ENCODE data around the gene OR4E2. TPM values are rescaled to one million over a fixed set of nuclear protein-coding genes. Genes with fewer than 3 reads are reported as not detected.

OR4E2 gene
- total RNA-seq: not detected in 2 replicates
- not detected in 2 replicates for polyA plus RNA-seq
- not detected in 2 replicates for polyA plus RNA-seq (2012)
- polyA minus RNA-seq (ENCODE audit: low replicate concordance): 1.6 TPM in 1 of 2 replicates, not detected in the other

- Histone ChIP-seq H3K9ac (ENCODE audit: insufficient read depth, low read length) (no peak within 1 kb of the TSS), H3K4me3 (replicated peaks in 1 of 4; ENCODE audit: control extremely low read depth in 1 of 4, insufficient read depth in 1 of 4, low read depth in 3 of 4, low read length in 4 of 4) (no peak within 1 kb of the TSS), H3K27me3 (ENCODE audit: control insufficient read depth, insufficient read depth, low read length) (no peaks in the 10 kb centered on the region), H4K20me1 (ENCODE audit: control insufficient read depth, extremely low read depth, insufficient read depth, low read length) (no peaks in the 10 kb centered on the region), H2AFZ (ENCODE audit: low read length) (no peak within 1 kb of the TSS), H3K79me2 (ENCODE audit: control insufficient read depth, insufficient read depth, low read length) (no peaks in the 10 kb centered on the region), H3K27ac (ENCODE audit: insufficient read depth, low read length) (no peak within 1 kb of the TSS), H3K9me3 (ENCODE audit: control insufficient read depth, insufficient read depth, low read depth, low read length) (no peaks in the 10 kb centered on the region), H3K4me2 (ENCODE audit: extremely low read depth, insufficient read depth, low read length) (no peak within 1 kb of the TSS), H3K36me3 (ENCODE audit: control insufficient read depth, insufficient read depth, low read length) (no peaks in the 10 kb centered on the region), H3K4me1 (ENCODE audit: control insufficient read depth, extremely low read depth, insufficient read depth, low read length) (no peaks in the 10 kb centered on the region)
- TF ChIP-seq EZH2 (IDR thresholded peaks at IDR 0.05; ENCODE audit: low read length, missing control alignments) (no peak), CTCF (conservative IDR thresholded peaks at IDR 0.05 in 1 of 2, IDR thresholded peaks at IDR 0.05 in 1 of 2; ENCODE audit: low read depth in 1 of 2, low read length in 2 of 2) (no peak)
- no peak for DNase-seq (ENCODE audit: low read depth in 2 of 2)
Measured at GRCh38 chr14:21653331-21653885, at the start of gene OR4E2. Gene OR4E2 (plus strand): TSS chr14:21653835. CDS start chr14:21665083, 11,248 bp downstream.

- no peak for DNase-seq (ENCODE audit: low read depth in 2 of 2)
Measured at GRCh38 chr14:21612324-21612723, 41.3 kb upstream of the OR4E2 start.

GRCh38 chr14:21614240-21614639 lies 39.4 kb upstream of the OR4E2 start:
- no peak for TF ChIP-seq EZH2 (IDR thresholded peaks at IDR 0.05; ENCODE audit: low read length, missing control alignments)
- no peak for TF ChIP-seq CTCF (conservative IDR thresholded peaks at IDR 0.05 in 1 of 2, IDR thresholded peaks at IDR 0.05 in 1 of 2; ENCODE audit: low read depth in 1 of 2, low read length in 2 of 2)
- no peaks in the 10 kb centered on the region for H3K36me3 ChIP-seq (ENCODE audit: control insufficient read depth, insufficient read depth, low read length)
- H3K4me3 ChIP-seq (replicated peaks in 1 of 4; ENCODE audit: control extremely low read depth in 1 of 4, insufficient read depth in 1 of 4, low read depth in 3 of 4, low read length in 4 of 4): no peak overlapping the region
- no peak overlapping the region for H2AFZ ChIP-seq (ENCODE audit: low read length)
- no peak for DNase-seq (ENCODE audit: low read depth in 2 of 2)
- no peak overlapping the region for H3K4me2 ChIP-seq (ENCODE audit: extremely low read depth, insufficient read depth, low read length)
- H3K27ac ChIP-seq (ENCODE audit: insufficient read depth, low read length): no peak overlapping the region
- H3K27me3 ChIP-seq (ENCODE audit: control insufficient read depth, insufficient read depth, low read length): no peaks in the 10 kb centered on the region
- H3K9ac ChIP-seq (ENCODE audit: insufficient read depth, low read length): no peak overlapping the region
- H3K4me1 ChIP-seq (ENCODE audit: control insufficient read depth, extremely low read depth, insufficient read depth, low read length): no peaks in the 10 kb centered on the region
- H3K9me3 ChIP-seq (ENCODE audit: control insufficient read depth, insufficient read depth, low read depth, low read length): no peaks in the 10 kb centered on the region
- no peaks in the 10 kb centered on the region for H3K79me2 ChIP-seq (ENCODE audit: control insufficient read depth, insufficient read depth, low read length)
- no peaks in the 10 kb centered on the region for H4K20me1 ChIP-seq (ENCODE audit: control insufficient read depth, extremely low read depth, insufficient read depth, low read length)

More at GRCh38 chr14:21612324-21612723, 41.3 kb upstream of the OR4E2 start:
- Histone ChIP-seq H3K27ac (ENCODE audit: insufficient read depth, low read length) (no peak overlapping the region), H3K36me3 (ENCODE audit: control insufficient read depth, insufficient read depth, low read length) (no peaks in the 10 kb centered on the region), H4K20me1 (ENCODE audit: control insufficient read depth, extremely low read depth, insufficient read depth, low read length) (no peaks in the 10 kb centered on the region), H3K4me3 (replicated peaks in 1 of 4; ENCODE audit: control extremely low read depth in 1 of 4, insufficient read depth in 1 of 4, low read depth in 3 of 4, low read length in 4 of 4) (no peak overlapping the region), H3K9me3 (ENCODE audit: control insufficient read depth, insufficient read depth, low read depth, low read length) (no peaks in the 10 kb centered on the region), H3K79me2 (ENCODE audit: control insufficient read depth, insufficient read depth, low read length) (no peaks in the 10 kb centered on the region), H3K4me2 (ENCODE audit: extremely low read depth, insufficient read depth, low read length) (no peak overlapping the region), H3K9ac (ENCODE audit: insufficient read depth, low read length) (no peak overlapping the region), H3K4me1 (ENCODE audit: control insufficient read depth, extremely low read depth, insufficient read depth, low read length) (no peaks in the 10 kb centered on the region), H2AFZ (ENCODE audit: low read length) (no peak overlapping the region), H3K27me3 (ENCODE audit: control insufficient read depth, insufficient read depth, low read length) (no peaks in the 10 kb centered on the region)
- TF ChIP-seq EZH2 (IDR thresholded peaks at IDR 0.05; ENCODE audit: low read length, missing control alignments) (no peak), CTCF (conservative IDR thresholded peaks at IDR 0.05 in 1 of 2, IDR thresholded peaks at IDR 0.05 in 1 of 2; ENCODE audit: low read depth in 1 of 2, low read length in 2 of 2) (no peak)

All from fibroblast of lung (primary cell).